Natural killer cell (primary cell): ENCODE data around the gene PRPF18. TPM values are rescaled to one million over a fixed set of nuclear protein-coding genes. Genes with fewer than 3 reads are reported as not detected.

Source experiments
- ATAC-seq, 3 donors: fragments of 150-1000 bp in 2 of 3; fragments of 200-7000 bp in 1 of 3; cut with Tn5 transposase; 1 replicate in 1 of 3; 2 replicates in 2 of 3; pipeline ENCODE4 v1.10.0; 2021; ENCODE audit warnings: mild to moderate bottlenecking in 2 of 3, moderate library complexity in 2 of 3
- DNase-seq, 2 donors: peaks; one replicate each; pipeline versions ENCODE4 v3.0.0 to v3.0.0-alpha.2; 2013 to 2021; ENCODE audit warnings: mixed read lengths in 1 of 2
- H3K27ac ChIP-seq: one replicate; pipeline ENCODE4 v1.5.1; 2013; ENCODE audit warnings: mild to moderate bottlenecking, low read length
- H3K27me3 ChIP-seq: one replicate; pipeline ENCODE4 v1.6.1; 2013; ENCODE audit warnings: low read length; ENCODE audit not compliant: control insufficient read depth, insufficient read depth
- H3K36me3 ChIP-seq: one replicate; pipeline ENCODE4 v1.6.1; 2013; ENCODE audit warnings: low read length; ENCODE audit not compliant: control insufficient read depth, insufficient read depth
- H3K4me1 ChIP-seq: one replicate; pipeline ENCODE4 v1.6.1; 2013; ENCODE audit warnings: low read length; ENCODE audit not compliant: control insufficient read depth, insufficient read depth
- H3K4me3 ChIP-seq: one replicate; pipeline ENCODE4 v1.5.1; 2013; ENCODE audit warnings: low read length
- H3K9me3 ChIP-seq: one replicate; pipeline ENCODE4 v1.6.1; 2013; ENCODE audit warnings: low read length; ENCODE audit not compliant: control insufficient read depth, insufficient read depth
- H3K27ac Mint-ChIP-seq, 2 donors: one replicate each; pipeline ENCODE4 v1.8.0; 2022; ENCODE audit warnings: mild to moderate bottlenecking in 2 of 2, mixed read lengths in 2 of 2, moderate library complexity in 1 of 2
- H3K27me3 Mint-ChIP-seq, 2 donors: one replicate each; pipeline ENCODE4 v1.8.0; 2022; ENCODE audit warnings: low read depth in 2 of 2, mixed read lengths in 2 of 2
- H3K36me3 Mint-ChIP-seq: one replicate; pipeline ENCODE4 v1.8.0; 2022; ENCODE audit warnings: mixed read lengths
- H3K4me1 Mint-ChIP-seq, 2 donors: one replicate each; pipeline ENCODE4 v1.8.0; 2022; ENCODE audit warnings: mixed read lengths in 2 of 2
- H3K4me3 Mint-ChIP-seq: one replicate; pipeline ENCODE4 v1.8.0; 2022; ENCODE audit warnings: mild to moderate bottlenecking, moderate library complexity, mixed read lengths
- H3K9me3 Mint-ChIP-seq, 2 donors: one replicate each; pipeline ENCODE4 v1.8.0; 2022; ENCODE audit warnings: mixed read lengths in 2 of 2
- CTCF ChIP-seq: fragments of 200-600 bp; IDR thresholded peaks from one replicate; pipeline ENCODE4 v1.8.0; 2022; ENCODE audit warnings: antibody characterized with exemption
- WGBS: methylation state at CpG from one replicate; pipeline ENCODE4 v1.1.7; 2013; ENCODE audit warnings: missing lambda C conversion rate; ENCODE audit not compliant: insufficient coverage; 5-methylcytosine and 5-hydroxymethylcytosine counted together
- intact Hi-C: fragments of 100-400 bp; cut with micrococcal nuclease; formaldehyde crosslinking; loops from one replicate; pipeline ENCODE4 v1.14.2; 2022
- total RNA-seq, 4 donors: library from RNA; stranded (reverse); fragments of 120-200 nt in 1 of 4; gene quantifications; one replicate each; pipeline versions ENCODE4 v1.2.3 to v1.2.4, GENCODE V29; 2013 to 2022

PRPF18 gene
- total RNA-seq, 3 donors from 2014 or later (not counting 1 experiment from before 2014, with no cell fraction given): 29.5 to 39.3 (median 35.1) TPM

GRCh38 chr10:13669901-13670300, 83.1 kb downstream of the PRPF18 start:
- H3K4me3 ChIP-seq: no peak overlapping the region
- Mint-ChIP-seq H3K4me1 (no peaks in the 10 kb centered on the region), H3K36me3 (no peaks in the 10 kb centered on the region), H3K4me3 (no peak overlapping the region), H3K9me3 (no peaks in the 10 kb centered on the region), H3K27me3 (no peaks in the 10 kb centered on the region), H3K27ac (no peak overlapping the region)
- ATAC-seq: no peak
- no peak for DNase-seq
- H3K4me1 ChIP-seq: no peaks in the 10 kb centered on the region
- intact Hi-C loops: no loop called here
- no peak overlapping the region for H3K27ac ChIP-seq
- no peak for TF ChIP-seq CTCF
- H3K27me3 ChIP-seq: no peaks in the 10 kb centered on the region
- 95% methylated on average over 12 of the region's 12 CpGs for WGBS
- no peaks in the 10 kb centered on the region for H3K9me3 ChIP-seq
- H3K36me3 ChIP-seq: no peaks in the 10 kb centered on the region

- H3K4me3 Mint-ChIP-seq: no peak overlapping the region
- H3K9me3 Mint-ChIP-seq: no peaks in the 10 kb centered on the region
- no peak for ATAC-seq
- no peak for TF ChIP-seq CTCF
- no peaks in the 10 kb centered on the region for H3K4me1 ChIP-seq
- no peaks in the 10 kb centered on the region for H3K36me3 ChIP-seq
- no peaks in the 10 kb centered on the region for H3K27me3 Mint-ChIP-seq
- intact Hi-C loops: no loop called here
- no peaks in the 10 kb centered on the region for H3K36me3 Mint-ChIP-seq
- H3K27ac ChIP-seq: no peak overlapping the region
- no peaks in the 10 kb centered on the region for H3K4me1 Mint-ChIP-seq
- no peaks in the 10 kb centered on the region for H3K9me3 ChIP-seq
- H3K27me3 ChIP-seq: no peaks in the 10 kb centered on the region
- no peak for DNase-seq
- no peak overlapping the region for H3K4me3 ChIP-seq
- 98% methylated on average over 10 of the region's 10 CpGs for WGBS
- no peak overlapping the region for H3K27ac Mint-ChIP-seq
Observed at GRCh38 chr10:13670311-13670710, 83.5 kb downstream of the PRPF18 start.

- 90% methylated on average over 10 of the region's 10 CpGs for WGBS
- H3K27me3 Mint-ChIP-seq: no peaks in the 10 kb centered on the region
- H3K9me3 Mint-ChIP-seq: no peaks in the 10 kb centered on the region
- Histone ChIP-seq H3K27me3 (no peaks in the 10 kb centered on the region), H3K9me3 (no peaks in the 10 kb centered on the region), H3K27ac (no peak overlapping the region), H3K36me3 (no peaks in the 10 kb centered on the region), H3K4me1 (no peaks in the 10 kb centered on the region), H3K4me3 (no peak overlapping the region)
- H3K36me3 Mint-ChIP-seq: no peaks in the 10 kb centered on the region
- no peaks in the 10 kb centered on the region for H3K4me1 Mint-ChIP-seq
- no peak for ATAC-seq
- H3K27ac Mint-ChIP-seq: no peak overlapping the region
- intact Hi-C loops: no loop called here
- DNase-seq: no peak
- no peak for TF ChIP-seq CTCF
- no peak overlapping the region for H3K4me3 Mint-ChIP-seq
Observed at GRCh38 chr10:13671904-13672303, 85.1 kb downstream of the PRPF18 start.

GRCh38 chr10:13672548-13672947, 85.8 kb downstream of the PRPF18 start:
- ATAC-seq: no peak
- intact Hi-C loops: no loop called here
- 94% methylated on average over 5 of the region's 7 CpGs for WGBS

More at GRCh38 chr10:13672548-13672947, 85.8 kb downstream of the PRPF18 start:
- no peak for DNase-seq
- no peaks in the 10 kb centered on the region for H3K4me1 Mint-ChIP-seq
- no peak overlapping the region for H3K4me3 ChIP-seq
- TF ChIP-seq CTCF: no peak
- no peak overlapping the region for H3K4me3 Mint-ChIP-seq
- H3K27me3 ChIP-seq: no peaks in the 10 kb centered on the region
- H3K9me3 ChIP-seq: no peaks in the 10 kb centered on the region
- no peak overlapping the region for H3K27ac ChIP-seq
- no peaks in the 10 kb centered on the region for H3K27me3 Mint-ChIP-seq
- no peaks in the 10 kb centered on the region for H3K9me3 Mint-ChIP-seq
- H3K27ac Mint-ChIP-seq: no peak overlapping the region
- no peaks in the 10 kb centered on the region for H3K36me3 ChIP-seq
- no peaks in the 10 kb centered on the region for H3K36me3 Mint-ChIP-seq
- no peaks in the 10 kb centered on the region for H3K4me1 ChIP-seq
